Hepatocyte (in vitro differentiated cells): ENCODE results near the gene SPINT2. TPM values are rescaled to one million over a fixed set of nuclear protein-coding genes. Genes with fewer than 3 reads are reported as not detected.

Experiments
- DNase-seq: peaks from one replicate; pipeline ENCODE4 v3.0.0-alpha.2; 2016; ENCODE audit warnings: low spot score
- H2AFZ ChIP-seq: fragments of 200-600 bp; sonication (generic); 2 replicates; pipeline ENCODE4 v1.6.0; 2016; ENCODE audit warnings: antibody characterized with exemption, mild to moderate bottlenecking
- H3K27ac ChIP-seq: fragments of 200-600 bp; sonication (generic); 2 replicates; pipeline ENCODE4 v1.5.1; 2016; ENCODE audit warnings: mild to moderate bottlenecking
- H3K27me3 ChIP-seq: fragments of 200-600 bp; sonication (generic); 2 replicates; pipeline ENCODE4 v1.6.1; 2016
- H3K36me3 ChIP-seq: fragments of 200-600 bp; sonication (generic); replicated peaks from 2 replicates; pipeline ENCODE4 v1.5.1; 2016; ENCODE audit warnings: low read depth; ENCODE audit not compliant: insufficient read depth
- H3K4me1 ChIP-seq: fragments of 200-600 bp; sonication (generic); 2 replicates; pipeline ENCODE4 v1.5.1; 2016; ENCODE audit warnings: mild to moderate bottlenecking, moderate library complexity; ENCODE audit not compliant: insufficient read depth
- H3K4me2 ChIP-seq: fragments of 200-600 bp; sonication (generic); 2 replicates; pipeline ENCODE4 v1.6.0; 2016
- H3K4me3 ChIP-seq: fragments of 200-600 bp; sonication (generic); 2 replicates; pipeline ENCODE4 v1.5.1; 2016; ENCODE audit warnings: mild to moderate bottlenecking
- H3K79me2 ChIP-seq: fragments of 200-600 bp; sonication (generic); 2 replicates; pipeline ENCODE4 v1.6.0; 2017; ENCODE audit warnings: mild to moderate bottlenecking
- H3K9me2 ChIP-seq: fragments of 200-600 bp; sonication (generic); replicated peaks from 2 replicates; pipeline ENCODE4 v1.6.0; 2017; ENCODE audit warnings: mild to moderate bottlenecking; ENCODE audit not compliant: insufficient read depth
- H3K9me3 ChIP-seq: fragments of 200-600 bp; sonication (generic); 2 replicates; pipeline ENCODE4 v1.5.1; 2016; ENCODE audit warnings: low read depth, mild to moderate bottlenecking
- H4K20me1 ChIP-seq: fragments of 200-600 bp; sonication (generic); 2 replicates; pipeline ENCODE4 v1.6.0; 2016; ENCODE audit warnings: mild to moderate bottlenecking; ENCODE audit not compliant: insufficient read depth, poor library complexity, severe bottlenecking
- EZH2 ChIP-seq: fragments of 200-600 bp; sonication (generic); IDR thresholded peaks from 2 replicates; pipeline ENCODE4 v1.6.1; 2016; ENCODE audit warnings: antibody characterized with exemption, mild to moderate bottlenecking, borderline replicate concordance
- EZH2phosphoT487 ChIP-seq: fragments of 200-600 bp; sonication (generic); IDR thresholded peaks from one replicate; pipeline ENCODE4 v1.6.1; 2018; ENCODE audit warnings: antibody characterized with exemption, mild to moderate bottlenecking, low read depth, moderate library complexity; ENCODE audit not compliant: unreplicated experiment, severe bottlenecking
- WGBS: methylation state at CpG from one replicate; pipeline ENCODE4 v1.1.6; 2016; ENCODE audit warnings: low lambda C conversion rate; ENCODE audit errors: missing lambda C conversion rate; 5-methylcytosine and 5-hydroxymethylcytosine counted together
- polyA plus RNA-seq: library from polyadenylated mRNA; unstranded; fragments of >200 nt; fragmentation: Nextera tagmentation; extraction: Ambion mirVana; gene quantifications from 2 replicates; pipeline ENCODE4 v1.2.1, GENCODE V29; 2016
- total RNA-seq: library from RNA; depleted of rRNA; stranded (reverse); fragments of >200 nt; gene quantifications from 2 replicates; pipeline ENCODE4 v1.2.3, GENCODE V29; 2014
- TF ChIP-seq, protein P1 (sequence below): fragments of 200-600 bp; sonication (generic); IDR thresholded peaks from 2 replicates; pipeline ENCODE4 v1.5.1; 2016; ENCODE audit warnings: antibody characterized with exemption, mild to moderate bottlenecking; ENCODE audit not compliant: poor library complexity

SPINT2 gene
- total and polyA plus RNA-seq, 2 experiments from 2014 or later: 508 to 834 TPM

- no peak for DNase-seq
- Histone ChIP-seq H4K20me1 (no peaks in the 10 kb centered on the region), H3K4me1 (peaks cover 15% of the 10 kb centered on the region), H3K9me3 (no peaks in the 10 kb centered on the region), H3K27me3 (no peaks in the 10 kb centered on the region), H3K36me3 (no peaks in the 10 kb centered on the region), H3K9me2 (no peaks in the 10 kb centered on the region), H3K4me2 (no peak overlapping the region), H3K4me3 (no peak overlapping the region), H2AFZ (no peak overlapping the region), H3K79me2 (peaks cover 6% of the 10 kb centered on the region), H3K27ac (no peak overlapping the region)
- TF ChIP-seq, protein P1, sequence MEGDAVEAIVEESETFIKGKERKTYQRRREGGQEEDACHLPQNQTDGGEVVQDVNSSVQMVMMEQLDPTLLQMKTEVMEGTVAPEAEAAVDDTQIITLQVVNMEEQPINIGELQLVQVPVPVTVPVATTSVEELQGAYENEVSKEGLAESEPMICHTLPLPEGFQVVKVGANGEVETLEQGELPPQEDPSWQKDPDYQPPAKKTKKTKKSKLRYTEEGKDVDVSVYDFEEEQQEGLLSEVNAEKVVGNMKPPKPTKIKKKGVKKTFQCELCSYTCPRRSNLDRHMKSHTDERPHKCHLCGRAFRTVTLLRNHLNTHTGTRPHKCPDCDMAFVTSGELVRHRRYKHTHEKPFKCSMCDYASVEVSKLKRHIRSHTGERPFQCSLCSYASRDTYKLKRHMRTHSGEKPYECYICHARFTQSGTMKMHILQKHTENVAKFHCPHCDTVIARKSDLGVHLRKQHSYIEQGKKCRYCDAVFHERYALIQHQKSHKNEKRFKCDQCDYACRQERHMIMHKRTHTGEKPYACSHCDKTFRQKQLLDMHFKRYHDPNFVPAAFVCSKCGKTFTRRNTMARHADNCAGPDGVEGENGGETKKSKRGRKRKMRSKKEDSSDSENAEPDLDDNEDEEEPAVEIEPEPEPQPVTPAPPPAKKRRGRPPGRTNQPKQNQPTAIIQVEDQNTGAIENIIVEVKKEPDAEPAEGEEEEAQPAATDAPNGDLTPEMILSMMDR: no peak
- TF ChIP-seq EZH2phosphoT487 (no peak), EZH2 (no peak)
- 100% methylated on average over 3 of the region's 3 CpGs for WGBS
Observed at GRCh38 chr19:38306236-38306635, 41.9 kb downstream of the SPINT2 start.

DNA sequence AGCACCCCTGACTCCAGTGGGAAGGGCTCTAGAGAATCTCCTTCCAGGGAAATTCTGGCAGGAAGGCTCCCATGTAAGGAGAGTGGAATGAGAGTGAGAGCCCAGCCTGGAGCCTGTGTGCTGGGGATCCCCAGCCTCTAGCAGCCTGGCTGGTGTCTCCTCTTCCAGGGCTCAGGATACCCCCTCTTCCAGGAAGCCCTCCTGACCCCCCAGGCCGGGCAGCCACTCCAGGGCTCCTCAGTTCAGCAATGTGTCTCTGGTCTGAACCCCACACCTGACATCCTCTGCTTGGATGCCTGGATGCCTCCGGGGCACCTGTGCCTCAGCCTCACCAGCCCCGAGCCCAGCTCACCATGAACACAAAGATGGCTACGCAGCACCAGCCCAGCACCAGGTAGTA lies 42.7 kb downstream of the SPINT2 start:
- no peaks in the 10 kb centered on the region for H3K9me3 ChIP-seq
- H4K20me1 ChIP-seq: no peaks in the 10 kb centered on the region
- H3K27ac ChIP-seq: no peak overlapping the region
- TF ChIP-seq EZH2 (no peak), EZH2phosphoT487 (no peak)
- TF ChIP-seq, protein P1: no peak
- H3K79me2 ChIP-seq: peaks cover 6% of the 10 kb centered on the region
- no peak overlapping the region for H3K4me3 ChIP-seq
- H3K36me3 ChIP-seq: no peaks in the 10 kb centered on the region
- no peaks in the 10 kb centered on the region for H3K9me2 ChIP-seq
- H3K4me1 ChIP-seq: peaks cover 15% of the 10 kb centered on the region
- no peaks in the 10 kb centered on the region for H3K27me3 ChIP-seq
- H3K4me2 ChIP-seq: no peak overlapping the region
- DNase-seq: no peak
- 100% methylated on average over 4 of the region's 4 CpGs for WGBS
- H2AFZ ChIP-seq: no peak overlapping the region

- H3K4me1 ChIP-seq: peaks cover 15% of the 10 kb centered on the region
- H3K4me2 ChIP-seq: no peak overlapping the region
- TF ChIP-seq, protein P1: no peak
- TF ChIP-seq EZH2 (no peak), EZH2phosphoT487 (no peak)
- no peaks in the 10 kb centered on the region for H3K9me2 ChIP-seq
- peaks cover 6% of the 10 kb centered on the region for H3K79me2 ChIP-seq
- H3K27me3 ChIP-seq: no peaks in the 10 kb centered on the region
- H2AFZ ChIP-seq: no peak overlapping the region
- H4K20me1 ChIP-seq: no peaks in the 10 kb centered on the region
- H3K36me3 ChIP-seq: no peaks in the 10 kb centered on the region
- no peak for DNase-seq
- H3K27ac ChIP-seq: no peak overlapping the region
- H3K9me3 ChIP-seq: no peaks in the 10 kb centered on the region
- no peak overlapping the region for H3K4me3 ChIP-seq
- WGBS: 93% methylated on average over 8 of the region's 8 CpGs
Observed at GRCh38 chr19:38307597-38307996, 43.2 kb downstream of the SPINT2 start.
